Gastroesophageal sphincter (tissue), 4 donors: ENCODE results near the gene CRABP2. TPM values are rescaled to one million over a fixed set of nuclear protein-coding genes. Genes with fewer than 3 reads are reported as not detected.
A peak's percentile ranks its signal among the peaks of the same experiment; 100 is the strongest.

Source experiments
- ATAC-seq: fragments of 150-250 bp; one replicate; pipeline ENCODE4 v1.9.1; 2016; ENCODE audit warnings: mild to moderate bottlenecking, moderate library complexity
- H3K27ac ChIP-seq, 4 donors: fragments of 200-600 bp; sonication (generic) in 3 of 4; 1 replicate in 3 of 4; 2 replicates in 1 of 4; pipeline ENCODE4 v1.5.1; 2016 to 2019
- H3K27me3 ChIP-seq: fragments of 200-600 bp; sonication (generic); one replicate; pipeline ENCODE4 v1.5.1; 2019
- H3K36me3 ChIP-seq, 2 donors: fragments of 200-600 bp; sonication (generic); one replicate each; pipeline ENCODE4 v1.5.1; 2019; ENCODE audit warnings: control low read depth in 1 of 2
- H3K4me1 ChIP-seq, 3 donors: fragments of 200-600 bp; sonication (generic); 1 replicate in 2 of 3; 2 replicates in 1 of 3; pipeline ENCODE4 v1.5.1; 2016 to 2019; ENCODE audit warnings: control low read depth in 2 of 3
- H3K4me3 ChIP-seq, 2 donors: fragments of 200-600 bp; sonication (generic); one replicate each; pipeline ENCODE4 v1.5.1; 2019; ENCODE audit warnings: mild to moderate bottlenecking in 1 of 2, moderate library complexity in 1 of 2
- H3K9me3 ChIP-seq, 3 donors: fragments of 200-600 bp; sonication (generic); one replicate each; pipeline ENCODE4 v1.5.1; 2017 to 2019; ENCODE audit warnings: control low read depth in 2 of 3
- EP300 ChIP-seq: sonication (generic); formaldehyde crosslinking; IDR thresholded peaks from one replicate; pipeline ENCODE4 v1.6.1; 2017; ENCODE audit warnings: antibody characterized with exemption, mild to moderate bottlenecking
- POLR2A ChIP-seq, 2 donors: fragments of 450-650 bp; IDR thresholded peaks; one replicate each; pipeline ENCODE4 v1.6.1; 2017; ENCODE audit warnings: antibody characterized with exemption in 2 of 2, mild to moderate bottlenecking in 2 of 2, moderate library complexity in 1 of 2
- POLR2AphosphoS5 ChIP-seq: sonication (generic); formaldehyde crosslinking; IDR thresholded peaks from one replicate; pipeline ENCODE4 v1.6.1; 2017; ENCODE audit warnings: antibody characterized with exemption
- WGBS, 2 donors: methylation state at CpG; one replicate each; pipeline ENCODE4 v1.1.5; 2018; ENCODE audit warnings: low coverage in 1 of 2; 5-methylcytosine and 5-hydroxymethylcytosine counted together
- total RNA-seq, 4 donors: library from RNA; depleted of rRNA; stranded (reverse); fragments of >200 nt; gene quantifications; one replicate each; pipeline ENCODE4 v1.1.0, GENCODE V29; 2016
- TF ChIP-seq, protein P1 (sequence below), 4 experiments: fragments of 200-600 bp in 2 of 4; fragments of 450-650 bp in 2 of 4; sonication (generic) in 1 of 4; IDR thresholded peaks; one replicate each; pipeline ENCODE4 v1.5.1; 2017 to 2019; ENCODE audit warnings: antibody characterized with exemption in 4 of 4, mild to moderate bottlenecking in 2 of 4, moderate library complexity in 2 of 4

CRABP2 gene
- total RNA-seq, 4 donors from 2014 or later: 0.54 to 36.7 (median 6.0) TPM

DNA sequence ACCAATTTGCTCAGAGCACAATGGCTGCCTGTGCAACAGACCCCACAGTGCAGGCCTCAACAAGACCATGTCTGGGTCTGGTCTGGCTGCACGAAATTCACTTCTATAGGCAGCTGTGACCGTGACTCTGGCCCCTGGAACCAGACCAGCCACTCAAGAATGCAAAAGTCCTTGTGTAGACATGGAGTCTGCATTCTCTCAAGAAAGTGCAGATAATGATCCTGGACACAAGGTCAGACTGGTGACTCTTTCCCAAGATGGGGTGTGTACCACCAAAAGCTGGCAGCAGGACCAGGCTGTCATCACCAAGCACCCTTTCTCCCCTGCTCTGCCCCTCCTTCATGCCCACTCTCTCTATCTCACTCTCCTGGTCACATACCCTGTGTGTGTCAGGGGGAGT lies 15.7 kb upstream of the CRABP2 start:
- Histone ChIP-seq H3K27ac (no peak overlapping the region), H3K9me3 (no peaks in the 10 kb centered on the region), H3K27me3 (no peaks in the 10 kb centered on the region), H3K4me1 (peaks cover 3 to 27% (median 15%) of the 10 kb centered on the region in 3 donors), H3K36me3 (peaks cover 0 to 64% of the 10 kb centered on the region in 2 donors), H3K4me3 (no peak overlapping the region)
- 83% methylated on average over 1 of the region's 2 CpGs; no CpG with 5 or more reads in 1 of the 2 donors for WGBS, 2 donors
- TF ChIP-seq POLR2AphosphoS5 (no peak), POLR2A (IDR thresholded peaks at IDR 0.05) (no peak), EP300 (no peak)
- TF ChIP-seq, protein P1, sequence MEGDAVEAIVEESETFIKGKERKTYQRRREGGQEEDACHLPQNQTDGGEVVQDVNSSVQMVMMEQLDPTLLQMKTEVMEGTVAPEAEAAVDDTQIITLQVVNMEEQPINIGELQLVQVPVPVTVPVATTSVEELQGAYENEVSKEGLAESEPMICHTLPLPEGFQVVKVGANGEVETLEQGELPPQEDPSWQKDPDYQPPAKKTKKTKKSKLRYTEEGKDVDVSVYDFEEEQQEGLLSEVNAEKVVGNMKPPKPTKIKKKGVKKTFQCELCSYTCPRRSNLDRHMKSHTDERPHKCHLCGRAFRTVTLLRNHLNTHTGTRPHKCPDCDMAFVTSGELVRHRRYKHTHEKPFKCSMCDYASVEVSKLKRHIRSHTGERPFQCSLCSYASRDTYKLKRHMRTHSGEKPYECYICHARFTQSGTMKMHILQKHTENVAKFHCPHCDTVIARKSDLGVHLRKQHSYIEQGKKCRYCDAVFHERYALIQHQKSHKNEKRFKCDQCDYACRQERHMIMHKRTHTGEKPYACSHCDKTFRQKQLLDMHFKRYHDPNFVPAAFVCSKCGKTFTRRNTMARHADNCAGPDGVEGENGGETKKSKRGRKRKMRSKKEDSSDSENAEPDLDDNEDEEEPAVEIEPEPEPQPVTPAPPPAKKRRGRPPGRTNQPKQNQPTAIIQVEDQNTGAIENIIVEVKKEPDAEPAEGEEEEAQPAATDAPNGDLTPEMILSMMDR (IDR thresholded peaks at IDR 0.05): no peak
- no peak for ATAC-seq

DNA sequence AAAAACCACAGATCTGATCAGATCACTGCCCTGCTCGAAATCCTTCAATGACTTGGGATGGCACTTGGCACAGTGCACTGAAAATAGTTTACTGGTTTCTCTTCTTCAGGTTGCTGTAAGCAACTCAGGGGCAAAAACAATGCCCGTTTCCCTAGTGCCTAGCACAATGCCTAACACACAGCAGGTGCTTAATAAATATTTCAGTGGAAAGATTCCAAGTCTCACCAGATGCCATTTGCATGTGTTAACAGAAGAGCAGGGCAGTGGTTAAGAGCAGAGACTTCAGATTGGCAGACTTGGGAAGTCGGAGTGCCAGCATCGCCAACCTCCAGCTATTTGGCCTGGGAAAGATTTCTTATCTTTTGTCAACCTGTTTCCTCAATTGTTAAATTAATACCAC lies 12.0 kb upstream of the CRABP2 start:
- no peaks in the 10 kb centered on the region for H3K9me3 ChIP-seq
- 85 to 88% methylated on average over 4 of the region's 4 CpGs for WGBS, 2 donors
- peaks cover 0 to 10% (median 3%) of the 10 kb centered on the region in 3 donors for H3K4me1 ChIP-seq
- no peak overlapping the region for H3K4me3 ChIP-seq
- H3K27ac ChIP-seq: no peak overlapping the region
- no peak for TF ChIP-seq POLR2A (IDR thresholded peaks at IDR 0.05)
- TF ChIP-seq EP300: no peak
- peaks cover 0 to 51% of the 10 kb centered on the region in 2 donors for H3K36me3 ChIP-seq
- H3K27me3 ChIP-seq: no peaks in the 10 kb centered on the region
- no peak for ATAC-seq

GRCh38 chr1:156714830-156715229 lies 9.4 kb upstream of the CRABP2 start:
- 69 to 75% methylated on average over 3 of the region's 3 CpGs for WGBS, 2 donors
- H3K36me3 ChIP-seq: peaks cover 0 to 25% of the 10 kb centered on the region in 2 donors
- TF ChIP-seq EP300: no peak
- TF ChIP-seq POLR2AphosphoS5: no peak
- no peak for TF ChIP-seq POLR2A (IDR thresholded peaks at IDR 0.05)
- TF ChIP-seq, protein P1 (IDR thresholded peaks at IDR 0.05): no peak
- H3K27ac ChIP-seq: no peak overlapping the region
- H3K27me3 ChIP-seq: no peaks in the 10 kb centered on the region
- ATAC-seq: no peak
- no peaks in the 10 kb centered on the region for H3K9me3 ChIP-seq
- H3K4me3 ChIP-seq: no peak overlapping the region
- H3K4me1 ChIP-seq: peaks cover 0 to 31% (median 8%) of the 10 kb centered on the region in 3 donors

DNA sequence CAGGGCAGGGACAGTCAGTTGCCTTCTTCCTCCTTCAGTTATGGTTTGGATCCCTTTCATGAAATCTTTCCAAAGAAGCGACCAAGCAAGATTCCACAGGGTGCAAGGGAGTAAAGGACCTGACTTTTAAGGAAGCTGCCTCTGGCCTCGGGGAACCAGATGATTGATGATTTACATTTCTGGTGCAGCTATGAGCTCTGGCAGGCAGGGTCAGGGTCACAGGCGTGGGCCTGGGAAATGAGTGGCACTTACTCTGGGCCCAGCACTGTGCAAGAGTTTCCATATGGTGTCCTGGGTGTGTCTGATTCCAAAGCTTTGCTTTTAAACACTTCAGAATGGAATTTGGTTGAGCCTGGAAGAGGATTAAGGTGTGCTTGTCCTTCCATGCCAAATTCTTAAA lies 7.2 kb upstream of the CRABP2 start:
- H3K4me1 ChIP-seq: peaks cover 0 to 52% (median 15%) of the 10 kb centered on the region in 3 donors
- TF ChIP-seq POLR2A (IDR thresholded peaks at IDR 0.05) (no peak), POLR2AphosphoS5 (no peak), EP300 (no peak)
- TF ChIP-seq, protein P1 (IDR thresholded peaks at IDR 0.05): no peak
- H3K9me3 ChIP-seq: no peaks in the 10 kb centered on the region
- no peak overlapping the region for H3K4me3 ChIP-seq
- peak overlapping the region in 1 of 4 donors; percentile 31 for H3K27ac ChIP-seq
- H3K36me3 ChIP-seq: peaks cover 0 to 16% of the 10 kb centered on the region in 2 donors
- no peaks in the 10 kb centered on the region for H3K27me3 ChIP-seq
- WGBS, 2 donors: 0 to 25% methylated on average over 1 of the region's 3 CpGs
- ATAC-seq: no peak

DNA sequence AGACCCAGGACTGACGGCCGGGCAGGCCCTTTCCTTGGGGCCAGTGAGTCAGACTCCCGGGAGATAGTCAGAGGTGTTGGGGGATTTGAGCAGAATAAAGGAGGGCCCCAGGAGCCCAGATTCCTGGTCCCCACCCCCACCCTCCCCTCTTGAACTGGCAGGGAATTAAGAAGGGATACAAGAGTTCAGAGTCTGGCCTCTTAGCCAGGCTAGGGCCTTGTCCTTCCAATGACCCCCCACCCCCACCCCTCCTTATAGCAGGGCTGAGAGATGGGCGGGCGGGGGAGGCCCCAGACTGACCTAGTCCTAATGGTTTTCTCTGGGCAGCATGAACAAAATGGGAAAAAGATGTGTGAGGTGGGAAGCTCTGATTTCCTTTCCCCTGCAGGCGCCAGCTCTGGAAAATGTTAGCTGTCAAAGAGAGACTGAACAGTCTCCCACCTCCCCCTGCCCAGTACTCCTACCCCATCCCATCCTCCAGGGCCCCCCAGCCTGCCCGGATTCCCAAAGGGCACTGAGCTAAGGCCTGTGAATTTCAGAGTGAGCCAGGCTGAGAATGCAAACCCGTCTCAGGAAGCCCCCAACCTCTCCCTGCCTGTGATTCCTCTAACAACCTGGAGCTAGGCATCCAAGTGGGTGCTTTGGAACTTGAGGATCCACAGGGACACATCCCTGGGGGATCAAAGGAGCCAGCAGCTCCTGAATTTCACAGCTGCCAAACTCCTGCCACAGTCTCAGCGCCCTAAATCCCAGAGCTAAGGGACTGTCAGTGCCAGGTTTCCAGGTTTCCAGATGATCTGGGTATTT lies 5.8 kb upstream of the CRABP2 start:
- no peaks in the 10 kb centered on the region for H3K27me3 ChIP-seq
- no peak for ATAC-seq
- H3K36me3 ChIP-seq: peaks cover 0 to 10% of the 10 kb centered on the region in 2 donors
- H3K4me3 ChIP-seq: no peak overlapping the region
- WGBS, 2 donors: no CpG with 5 or more reads among the region's 9 CpGs
- H3K9me3 ChIP-seq: no peaks in the 10 kb centered on the region
- H3K4me1 ChIP-seq: peaks cover 0 to 66% (median 26%) of the 10 kb centered on the region in 3 donors
- H3K27ac ChIP-seq: peak overlapping the region in 1 of 4 donors; percentile 62
- TF ChIP-seq POLR2AphosphoS5: no peak
- no peak for TF ChIP-seq POLR2A (IDR thresholded peaks at IDR 0.05)
- TF ChIP-seq EP300: no peak
- TF ChIP-seq, protein P1 (IDR thresholded peaks at IDR 0.05): no peak
